DMS153 treated with DMSO at 0.1 percent for 48 hours (cell line): ENCODE measurements around the gene DUSP22.
"Not testable (repeated sequence)": the region's sequence is repeated elsewhere in the genome, so short reads cannot be mapped to it uniquely, and the experiment has no call there.

Experiments used
- DNase-seq: peaks from one replicate; lab custom pipeline; 2025; ENCODE audit not compliant: unreplicated experiment; lab: John Stamatoyannopoulos, UW

Gene DUSP22, protein sequence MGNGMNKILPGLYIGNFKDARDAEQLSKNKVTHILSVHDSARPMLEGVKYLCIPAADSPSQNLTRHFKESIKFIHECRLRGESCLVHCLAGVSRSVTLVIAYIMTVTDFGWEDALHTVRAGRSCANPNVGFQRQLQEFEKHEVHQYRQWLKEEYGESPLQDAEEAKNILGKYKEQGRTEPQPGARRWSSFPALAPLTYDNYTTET

GRCh38 chr6:291697-292505 is at the start of gene DUSP22:
DUSP22 (plus strand) TSS chr6:292487; CDS start chr6:292540, 53 bp downstream.
- no peak for DNase-seq

DNA sequence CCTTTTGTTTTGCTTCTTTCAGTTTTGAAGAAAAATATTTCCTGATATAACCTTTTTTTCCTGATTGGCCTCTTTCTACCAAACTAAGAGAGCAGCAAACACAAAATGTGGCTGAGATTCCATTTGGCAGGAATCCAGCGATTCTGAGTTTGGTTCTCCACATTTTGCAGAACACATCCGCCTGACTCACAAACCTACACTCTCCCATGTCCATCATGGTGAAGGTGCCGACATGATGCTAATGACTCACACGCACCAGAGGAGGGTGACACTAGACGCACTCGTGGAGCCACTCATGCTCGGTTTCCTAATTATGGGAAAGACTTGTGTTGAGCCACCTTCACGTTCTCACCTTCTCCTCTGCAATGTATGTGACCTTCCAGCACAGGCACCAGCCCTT is 45.9 kb upstream of the DUSP22 start:
- DNase-seq: no peak

- DNase-seq: no peak
Observed at GRCh38 chr6:247351-247750, 44.9 kb upstream of the DUSP22 start.

GRCh38 chr6:248046-248445 is 44.2 kb upstream of the DUSP22 start:
- not testable (repeated sequence) for DNase-seq

GRCh38 chr6:250676-251075 is 41.6 kb upstream of the DUSP22 start:
- no peak for DNase-seq

GRCh38 chr6:251920-252319 is 40.4 kb upstream of the DUSP22 start:
- no peak for DNase-seq

DNA sequence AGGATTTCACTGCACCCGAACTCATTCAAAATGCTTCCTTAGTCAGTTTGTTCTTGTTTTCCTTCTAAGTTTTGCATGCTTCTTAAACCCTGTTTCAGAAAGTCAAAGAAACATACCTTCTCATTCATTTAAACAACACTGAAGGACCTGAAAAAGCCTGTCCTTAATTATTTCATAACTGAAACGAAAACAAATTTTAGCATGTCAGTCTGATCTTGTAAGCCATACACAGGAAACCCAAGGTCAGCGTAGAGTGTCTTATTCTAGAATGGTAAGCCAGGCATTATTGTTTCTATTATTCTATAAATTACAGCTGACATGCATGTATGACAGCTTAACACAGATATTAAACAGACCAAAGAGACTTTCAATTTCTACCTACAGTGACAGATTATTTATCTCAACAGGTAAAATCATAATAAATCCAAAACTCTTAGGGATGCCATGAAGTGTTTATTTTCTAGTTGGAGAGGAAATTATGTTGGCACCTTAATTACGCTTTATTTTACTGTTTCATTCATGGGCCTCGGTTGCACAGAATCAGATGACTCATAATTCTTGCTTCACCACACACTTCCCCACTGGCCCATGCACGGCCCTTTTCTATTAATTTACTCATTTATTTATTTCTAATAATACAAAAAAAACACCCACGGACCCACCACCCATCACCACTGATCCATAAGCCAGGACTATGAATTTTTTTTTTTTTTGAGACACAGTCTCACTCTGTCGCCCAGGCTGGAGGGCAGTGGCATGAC is 39.3 kb upstream of the DUSP22 start:
- DNase-seq: no peak

- no peak for DNase-seq
Observed at GRCh38 chr6:254016-254415, 38.3 kb upstream of the DUSP22 start.

GRCh38 chr6:255041-255750 is 37.1 kb upstream of the DUSP22 start:
- no peak for DNase-seq

DNA sequence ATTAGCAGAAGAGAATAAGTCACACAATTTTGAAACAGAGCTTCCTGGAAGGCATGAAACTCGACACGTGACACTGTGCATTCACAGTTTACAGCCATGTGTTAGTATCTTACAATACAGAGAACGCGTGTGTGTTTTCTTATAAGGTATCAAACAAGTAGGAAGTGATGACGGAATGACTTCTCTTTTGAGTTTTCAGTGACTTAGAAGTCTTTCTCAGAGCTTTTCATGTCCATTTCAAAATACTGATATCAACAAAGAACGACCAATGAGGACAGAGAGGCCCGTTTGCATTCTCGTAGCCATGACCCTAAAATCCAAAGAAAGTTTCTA is 36.6 kb upstream of the DUSP22 start:
- no peak for DNase-seq

DNA sequence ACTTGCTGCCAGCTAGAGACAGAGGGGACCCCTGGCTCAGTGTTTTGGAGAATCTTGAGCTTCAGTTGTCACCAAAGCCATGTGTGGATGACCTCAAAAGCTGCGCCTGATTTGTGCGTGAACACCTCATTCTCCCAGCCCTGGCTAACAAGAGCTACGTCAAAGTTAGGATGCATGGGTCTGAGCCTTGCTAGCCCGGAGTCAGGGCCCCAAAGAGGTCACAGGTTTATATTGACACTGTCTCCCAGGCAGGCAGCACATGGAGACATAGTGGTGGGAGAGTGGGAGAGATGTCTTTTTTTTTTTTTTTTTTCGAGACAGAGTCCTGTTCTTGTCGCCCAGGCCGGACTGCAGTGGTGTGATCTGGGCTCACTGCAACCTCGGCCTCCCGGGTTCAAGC is 36.1 kb upstream of the DUSP22 start:
- DNase-seq: no peak

DNA sequence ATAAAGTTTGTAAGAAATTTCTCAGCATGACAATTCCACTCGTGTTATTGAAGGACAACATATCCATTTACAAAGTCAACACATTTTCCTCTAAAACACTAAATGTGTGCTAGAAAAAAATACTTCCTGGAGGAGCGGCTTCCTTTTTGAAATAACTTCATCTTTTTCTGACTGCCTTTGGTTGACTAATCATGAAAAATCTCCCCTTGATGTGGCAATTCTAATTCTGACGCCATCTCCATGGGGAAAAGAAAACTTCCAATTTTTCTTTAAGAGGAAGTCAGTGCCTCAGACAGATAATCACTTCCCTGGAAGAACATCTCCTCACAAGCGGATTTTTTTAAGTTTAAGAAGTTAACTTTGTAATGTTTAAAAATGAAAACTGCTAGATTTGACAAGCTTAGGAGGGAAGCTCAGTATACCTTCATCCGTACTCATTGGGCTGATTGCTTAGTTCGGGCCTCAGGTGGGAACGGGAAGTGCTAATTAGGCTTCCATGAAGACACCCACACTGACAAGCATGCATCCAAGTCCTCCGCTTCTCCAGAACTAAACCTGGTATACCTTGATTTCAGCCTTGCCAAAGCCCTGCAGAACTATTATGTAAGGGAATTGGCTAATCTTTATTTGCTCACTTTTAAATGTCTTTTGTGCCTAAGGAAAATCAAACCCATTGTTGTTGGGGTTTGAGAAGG is 35.1 kb upstream of the DUSP22 start:
- no peak for DNase-seq

DNA sequence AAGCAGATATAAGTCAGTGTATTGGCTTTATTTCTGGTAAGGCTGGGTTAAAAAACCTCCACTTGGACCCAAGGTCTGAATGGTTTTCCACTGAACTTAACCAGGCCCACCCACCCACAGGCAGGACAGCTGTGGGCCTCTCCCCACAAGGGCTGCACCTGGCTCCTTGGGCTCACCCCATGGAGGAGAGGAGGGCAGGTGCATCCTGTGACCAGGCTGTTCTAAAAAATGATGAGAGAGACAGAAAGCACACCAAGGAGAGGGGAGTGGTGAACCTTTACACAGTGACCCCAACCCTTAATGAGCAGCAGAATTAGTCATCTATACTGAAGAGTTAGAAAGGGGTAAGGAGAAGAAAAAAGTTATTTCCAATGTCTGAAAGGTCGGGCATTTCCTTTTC is 34.5 kb upstream of the DUSP22 start:
- no peak for DNase-seq

GRCh38 chr6:259316-259715 is 33.0 kb upstream of the DUSP22 start:
- no peak for DNase-seq

GRCh38 chr6:259901-260508 is 32.3 kb upstream of the DUSP22 start:
- DNase-seq: no peak

DNA sequence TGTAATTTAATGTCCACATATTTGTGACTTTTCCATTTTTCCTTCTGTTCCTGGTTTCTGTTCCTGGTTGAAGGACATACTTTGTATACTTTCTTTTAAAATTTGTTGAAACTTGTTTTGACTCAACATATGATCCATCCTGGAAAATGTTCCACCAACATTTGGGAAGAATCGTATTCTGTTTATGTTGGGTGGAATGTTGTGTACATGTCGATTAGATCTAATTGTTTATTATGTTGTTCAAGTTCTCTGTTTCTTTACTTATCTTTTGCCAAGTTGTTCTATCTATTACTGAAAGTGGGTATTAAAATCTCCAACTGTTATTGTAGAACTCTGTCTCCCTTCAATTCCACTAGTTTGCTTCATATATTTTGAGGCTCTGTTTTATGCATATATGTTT is 27.7 kb upstream of the DUSP22 start:
- DNase-seq: no peak

DNA sequence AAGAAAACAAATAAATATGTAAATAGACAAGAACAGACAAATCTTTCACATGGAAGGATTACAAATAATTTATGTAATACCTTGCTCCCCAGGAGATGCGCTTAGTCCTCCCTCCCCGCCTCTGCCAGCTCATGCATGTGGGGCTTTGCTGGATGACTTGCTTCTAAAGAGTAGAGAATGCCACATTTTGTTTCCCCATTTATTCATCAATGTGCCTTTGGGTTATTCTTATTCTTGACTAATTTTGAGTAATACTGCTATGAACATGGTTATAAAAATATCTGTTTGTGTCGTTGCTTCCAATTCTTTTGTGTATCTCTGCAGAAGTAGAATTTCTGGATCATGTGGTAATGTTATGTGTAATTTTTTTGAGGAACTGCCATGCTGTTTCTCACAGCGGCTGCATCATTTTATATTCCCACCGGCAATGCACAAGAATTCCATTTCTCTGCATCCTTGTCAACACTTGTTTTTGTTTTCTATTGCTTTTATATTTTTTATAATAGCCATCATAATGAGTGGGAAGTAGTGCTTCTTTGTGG is 23.8 kb upstream of the DUSP22 start:
- no peak for DNase-seq

- no peak for DNase-seq
Observed at GRCh38 chr6:273551-274058, 18.7 kb upstream of the DUSP22 start.

- DNase-seq: no peak
Observed at GRCh38 chr6:277746-278145, 14.5 kb upstream of the DUSP22 start.

DNA sequence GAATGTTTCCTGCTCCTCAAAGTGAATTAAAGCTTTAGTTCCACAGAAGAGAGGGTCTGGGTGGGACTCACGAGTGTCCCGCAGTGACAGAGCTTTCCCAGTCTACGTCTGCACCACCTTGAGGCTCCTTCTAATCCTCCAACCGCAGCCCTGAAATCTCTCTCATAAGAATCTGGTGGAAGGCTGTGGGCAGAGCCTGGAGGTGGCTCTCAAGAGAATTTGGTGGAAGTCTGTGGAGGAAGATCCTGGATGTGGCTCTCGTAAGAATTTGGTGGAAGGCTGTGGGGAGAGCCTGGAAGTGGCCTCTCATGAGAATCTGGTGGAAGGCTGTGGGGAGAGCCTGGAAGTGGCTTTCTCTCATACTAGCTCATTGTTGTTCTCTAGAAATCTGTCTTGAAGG is 13.8 kb upstream of the DUSP22 start:
- no peak for DNase-seq
